CD4-positive, alpha-beta memory T cell (primary cell): ENCODE data around the gene EFL1. TPM values are rescaled to one million over a fixed set of nuclear protein-coding genes. Genes with fewer than 3 reads are reported as not detected.
A peak's percentile ranks its signal among the peaks of the same experiment; 100 is the strongest.
"Not testable (repeated sequence)": the region's sequence is repeated elsewhere in the genome, so short reads cannot be mapped to it uniquely, and the experiment has no call there.

Source experiments
- CTCF ChIA-PET: fragments of 350-600 bp; sonication (Branson Sonifier 250); formaldehyde crosslinking; loops from one replicate; lab custom pipeline; 2021; ENCODE audit warnings: inconsistent platforms; ENCODE audit not compliant: partially characterized antibody; lab: Charles Lee
- POLR2A ChIA-PET: fragments of 350-600 bp; sonication (Branson Sonifier 250); formaldehyde crosslinking; loops from one replicate; lab custom pipeline; 2021; ENCODE audit not compliant: partially characterized antibody; lab: Charles Lee
- DNase-seq, 5 donors: peaks; one replicate each; pipeline versions ENCODE4 v3.0.0 to v3.0.0-alpha.2; 2020 to 2022; ENCODE audit warnings: mixed read lengths in 1 of 5
- H3K27ac ChIP-seq: one replicate; pipeline ENCODE4 v1.7.0; 2013; ENCODE audit warnings: low read depth, low read length
- H3K27me3 ChIP-seq: 2 replicates; pipeline ENCODE4 v1.7.0; 2013; ENCODE audit warnings: mild to moderate bottlenecking, low read length, moderate library complexity; ENCODE audit not compliant: insufficient read depth
- H3K36me3 ChIP-seq: 2 replicates; pipeline ENCODE4 v1.7.0; 2013; ENCODE audit warnings: mild to moderate bottlenecking, low read length, moderate library complexity; ENCODE audit not compliant: insufficient read depth
- H3K4me1 ChIP-seq: 2 replicates; pipeline ENCODE4 v1.7.0; 2013; ENCODE audit warnings: mild to moderate bottlenecking, low read length, moderate library complexity; ENCODE audit not compliant: insufficient read depth
- H3K4me3 ChIP-seq, 2 donors: one replicate each; pipeline ENCODE4 v1.7.0; 2013; ENCODE audit warnings: low read length in 2 of 2, mild to moderate bottlenecking in 1 of 2
- H3K9me3 ChIP-seq, 2 donors: one replicate each; pipeline ENCODE4 v1.7.0; 2013; ENCODE audit warnings: low read length in 2 of 2, control low read depth in 1 of 2; ENCODE audit not compliant: control insufficient read depth in 1 of 2
- H3K27ac Mint-ChIP-seq, 7 donors: one replicate each; pipeline ENCODE4 v1.8.0; 2020 to 2021; ENCODE audit warnings: mixed read lengths in 7 of 7, mild to moderate bottlenecking in 6 of 7, inconsistent platforms in 3 of 7, moderate library complexity in 3 of 7
- H3K27me3 Mint-ChIP-seq, 2 donors: one replicate each; pipeline ENCODE4 v1.8.0; 2020 to 2021; ENCODE audit warnings: mixed read lengths in 2 of 2
- H3K36me3 Mint-ChIP-seq, 2 donors: one replicate each; pipeline ENCODE4 v1.8.0; 2020 to 2021; ENCODE audit warnings: mixed read lengths in 2 of 2, inconsistent platforms in 1 of 2, mild to moderate bottlenecking in 1 of 2
- H3K4me1 Mint-ChIP-seq, 4 donors: one replicate each; pipeline ENCODE4 v1.8.0; 2020 to 2021; ENCODE audit warnings: mixed read lengths in 4 of 4, mild to moderate bottlenecking in 1 of 4
- H3K4me3 Mint-ChIP-seq, 8 donors: one replicate each; pipeline ENCODE4 v1.8.0; 2020 to 2021; ENCODE audit warnings: mixed read lengths in 8 of 8, mild to moderate bottlenecking in 7 of 8, moderate library complexity in 6 of 8, inconsistent platforms in 3 of 8
- H3K9me3 Mint-ChIP-seq, 8 donors: one replicate each; pipeline ENCODE4 v1.8.0; 2020 to 2021; ENCODE audit warnings: mixed read lengths in 8 of 8, mild to moderate bottlenecking in 5 of 8, inconsistent platforms in 3 of 8, moderate library complexity in 1 of 8
- intact Hi-C: fragments of 100-400 bp; cut with micrococcal nuclease; formaldehyde crosslinking; loops from one replicate; pipeline ENCODE4 v1.15.1; 2023
- polyA plus RNA-seq, 2 donors: library from polyadenylated mRNA; unstranded; fragments of 300-500 nt; fragmentation: Illumina TruSeq; gene quantifications; one replicate each; pipeline ENCODE4 v1.2.3, GENCODE V29; 2021
- total RNA-seq, 2 experiments: library from RNA; stranded (reverse); gene quantifications; one replicate each; pipeline ENCODE4 v1.2.3, GENCODE V29; 2021

EFL1 gene
- total RNA-seq (10 to 100 TPM; 19.9 to 23.1 TPM), polyA plus RNA-seq (10 to 100 TPM in 1 of 2 donors, 1 to 10 TPM in 1; 9.3 to 23.8 TPM)

DNA sequence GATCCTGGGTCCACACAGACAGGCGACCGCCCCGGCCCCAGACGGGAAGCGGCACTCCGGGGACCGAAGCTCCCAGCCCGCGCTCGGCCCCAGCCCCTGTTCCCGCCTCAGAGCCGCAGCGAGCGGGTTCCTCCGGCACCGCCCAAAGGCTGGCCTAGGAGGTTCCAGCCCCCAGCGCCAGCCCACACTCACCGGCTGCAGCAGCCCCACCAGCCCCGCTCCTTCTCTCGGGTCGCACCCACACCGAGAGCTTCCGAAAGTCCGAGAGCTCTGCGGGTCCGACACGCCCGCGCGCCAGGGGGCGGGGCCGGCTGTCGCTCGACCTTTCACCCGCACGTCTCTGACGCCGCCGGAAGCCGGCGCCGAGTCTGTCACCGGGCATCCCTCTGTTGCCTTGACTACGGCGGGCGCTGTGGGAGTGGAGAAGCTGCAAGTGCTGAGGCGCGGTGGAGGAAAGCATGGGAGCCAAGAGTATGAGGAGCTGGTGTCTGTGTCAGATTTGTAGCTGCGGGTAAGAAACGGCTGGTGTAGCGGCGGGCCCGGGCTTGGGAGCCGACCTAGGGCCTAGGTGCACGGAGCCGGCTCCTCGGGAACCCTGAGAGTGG, at the start of gene EFL1, which contains the start of gene SAXO2:
Gene EFL1, minus strand, starts transcription at position 313 of the 605 bp plus-strand sequence. CDS start 956 bp downstream, outside the sequence.
Gene SAXO2, plus strand, starts transcription at position 397 of the 605 bp plus-strand sequence. Its CDS starts 62 bp downstream, at position 459.
- peaks cover 0 to 2% (median 0%) of the 10 kb centered on the region in 8 donors for H3K9me3 Mint-ChIP-seq
- CTCF ChIA-PET, result interaction anchor here (1.0 to 1.7 kb wide), 2 partner anchors 12 to 18 kb away, joined by 3 to 7 read pairs; no protein-coding TSS in a partner anchor
- POLR2A ChIA-PET, result interaction anchor here (1.0 to 1.4 kb wide), 5 partner anchors 24 to 966 kb away, joined by 3 to 7 read pairs (median 4); no protein-coding TSS in a partner anchor
- Histone ChIP-seq H3K4me1 (peaks cover 22% of the 10 kb centered on the region), H3K9me3 (no peaks in the 10 kb centered on the region), H3K36me3 (peaks cover 6% of the 10 kb centered on the region), H3K27me3 (no peaks in the 10 kb centered on the region), H3K4me3 (peak within 1 kb of the TSS; percentile 77 to 84), H3K27ac (peak within 1 kb of the TSS; percentile 54)
- H3K27me3 Mint-ChIP-seq, result no peaks in the 10 kb centered on the region
- H3K36me3 Mint-ChIP-seq, result peaks cover 11 to 26% of the 10 kb centered on the region in 2 donors
- H3K27ac Mint-ChIP-seq, result peak within 1 kb of the TSS; percentile 78 to 97 (median 95)
- intact Hi-C loops, result loop anchor here (1.0 to 10.0 kb wide), 3 partner anchors 36 to 802 kb away; partner anchors contain the start of genes BTBD1 and MEX3B
- peaks cover 20 to 40% (median 25%) of the 10 kb centered on the region in 4 donors for H3K4me1 Mint-ChIP-seq
- H3K4me3 Mint-ChIP-seq, result peak within 1 kb of the TSS; percentile 93 to 98 (median 96)
- DNase-seq, result peak; percentile 82 to 95 (median 90)

DNA sequence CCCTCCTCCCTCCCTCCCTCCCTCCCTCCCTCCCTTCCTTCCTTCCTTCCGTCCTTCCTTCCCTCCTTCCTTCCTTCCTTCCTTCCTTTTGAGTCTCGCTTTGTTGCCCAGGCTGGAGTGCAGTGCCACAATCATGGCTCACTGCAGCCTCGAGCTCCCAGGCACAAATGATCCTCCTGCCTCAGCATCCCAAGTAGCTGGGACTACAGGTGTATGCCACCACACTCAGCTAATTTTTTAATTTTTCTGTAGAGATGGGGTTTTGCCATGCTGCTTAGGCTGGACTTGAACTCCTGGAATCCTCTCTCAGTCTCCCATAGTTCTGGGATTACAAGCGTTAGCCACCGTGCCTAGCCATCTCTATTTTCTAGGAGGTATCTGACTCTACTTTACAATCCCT, 48.8 kb upstream of the EFL1 start:
- H3K4me1 Mint-ChIP-seq, DNase-seq, H3K27me3 Mint-ChIP-seq, CTCF ChIA-PET, H3K4me1 ChIP-seq, H3K27ac Mint-ChIP-seq, H3K4me3 Mint-ChIP-seq, H3K4me3 ChIP-seq, H3K36me3 Mint-ChIP-seq, POLR2A ChIA-PET, intact Hi-C loops, H3K36me3 ChIP-seq, H3K27me3 ChIP-seq, H3K27ac ChIP-seq, H3K9me3 ChIP-seq: not testable (repeated sequence)
- H3K9me3 Mint-ChIP-seq, result peaks cover 0 to 13% (median 4%) of the 10 kb centered on the region in 8 donors

DNA sequence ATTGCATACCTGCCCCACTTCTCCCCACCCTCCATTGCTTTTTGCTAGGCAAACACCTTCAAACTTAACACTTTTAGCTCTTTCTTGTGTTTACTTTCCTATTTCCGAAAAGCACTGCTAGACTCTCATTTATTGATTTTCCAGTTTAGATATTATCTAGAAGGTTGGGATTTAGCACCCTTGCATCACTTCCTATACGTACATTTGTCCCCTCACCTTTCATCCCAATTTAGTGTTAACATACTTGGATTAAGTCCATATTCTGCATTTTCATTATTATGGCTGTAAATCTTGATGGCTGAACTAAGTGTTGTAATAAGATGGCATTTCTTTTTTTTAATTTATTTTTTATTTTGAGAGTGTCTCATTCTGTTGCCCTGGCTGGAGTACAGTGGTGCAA, 47.3 kb upstream of the EFL1 start:
- ChIA-PET CTCF (no interaction called here), POLR2A (no interaction called here)
- no peaks in the 10 kb centered on the region for H3K27me3 Mint-ChIP-seq

DNA sequence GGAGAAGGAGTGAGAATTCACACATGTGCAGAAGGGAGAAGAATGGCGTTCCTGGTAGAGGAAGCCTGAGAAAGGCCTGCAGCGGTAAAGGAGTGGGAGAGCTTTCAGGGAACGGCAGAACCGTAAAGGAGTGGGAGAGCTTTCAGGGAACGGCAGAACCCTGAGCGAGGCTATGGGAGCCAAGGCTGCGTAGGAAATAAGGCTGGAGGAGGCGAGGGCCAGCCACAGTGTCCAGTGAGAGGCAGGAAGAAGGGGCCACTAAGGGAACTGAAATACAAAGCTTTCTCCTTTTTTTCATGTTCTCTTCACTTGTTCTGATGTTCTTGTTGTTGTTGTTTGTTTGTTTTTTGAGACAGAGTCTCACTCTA, 45.2 kb upstream of the EFL1 start:
- Mint-ChIP-seq H3K4me1 (peaks cover 3 to 17% (median 10%) of the 10 kb centered on the region in 4 donors), H3K27ac (peak overlapping the region in 1 of 7 donors; percentile 76), H3K9me3 (peaks cover 0 to 13% (median 4%) of the 10 kb centered on the region in 8 donors), H3K27me3 (no peaks in the 10 kb centered on the region), H3K4me3 (no peak overlapping the region), H3K36me3 (peaks cover 0 to 10% of the 10 kb centered on the region in 2 donors)
- CTCF ChIA-PET, result no interaction called here
- POLR2A ChIA-PET, result no interaction called here
- Histone ChIP-seq H3K4me3 (no peak overlapping the region), H3K9me3 (no peaks in the 10 kb centered on the region), H3K4me1 (no peaks in the 10 kb centered on the region), H3K27me3 (no peaks in the 10 kb centered on the region), H3K36me3 (no peaks in the 10 kb centered on the region), H3K27ac (no peak overlapping the region)
- DNase-seq, result no peak
- intact Hi-C loops, result no loop called here

More for the DNA sequence above, 47.3 kb upstream of the EFL1 start:
- no peak overlapping the region for H3K4me3 ChIP-seq
- H3K4me1 ChIP-seq, result no peaks in the 10 kb centered on the region
- no peak for DNase-seq
- no peaks in the 10 kb centered on the region for H3K27me3 ChIP-seq
- no peaks in the 10 kb centered on the region for H3K36me3 ChIP-seq
- no peak overlapping the region for H3K27ac Mint-ChIP-seq
- peaks cover 3 to 9% (median 6%) of the 10 kb centered on the region in 4 donors for H3K4me1 Mint-ChIP-seq
- H3K9me3 Mint-ChIP-seq, result peaks cover 0 to 13% (median 4%) of the 10 kb centered on the region in 8 donors
- no peak overlapping the region for H3K4me3 Mint-ChIP-seq
- intact Hi-C loops, result no loop called here
- H3K36me3 Mint-ChIP-seq, result peaks cover 0 to 10% of the 10 kb centered on the region in 2 donors
- H3K9me3 ChIP-seq, result no peaks in the 10 kb centered on the region
- H3K27ac ChIP-seq, result no peak overlapping the region

DNA sequence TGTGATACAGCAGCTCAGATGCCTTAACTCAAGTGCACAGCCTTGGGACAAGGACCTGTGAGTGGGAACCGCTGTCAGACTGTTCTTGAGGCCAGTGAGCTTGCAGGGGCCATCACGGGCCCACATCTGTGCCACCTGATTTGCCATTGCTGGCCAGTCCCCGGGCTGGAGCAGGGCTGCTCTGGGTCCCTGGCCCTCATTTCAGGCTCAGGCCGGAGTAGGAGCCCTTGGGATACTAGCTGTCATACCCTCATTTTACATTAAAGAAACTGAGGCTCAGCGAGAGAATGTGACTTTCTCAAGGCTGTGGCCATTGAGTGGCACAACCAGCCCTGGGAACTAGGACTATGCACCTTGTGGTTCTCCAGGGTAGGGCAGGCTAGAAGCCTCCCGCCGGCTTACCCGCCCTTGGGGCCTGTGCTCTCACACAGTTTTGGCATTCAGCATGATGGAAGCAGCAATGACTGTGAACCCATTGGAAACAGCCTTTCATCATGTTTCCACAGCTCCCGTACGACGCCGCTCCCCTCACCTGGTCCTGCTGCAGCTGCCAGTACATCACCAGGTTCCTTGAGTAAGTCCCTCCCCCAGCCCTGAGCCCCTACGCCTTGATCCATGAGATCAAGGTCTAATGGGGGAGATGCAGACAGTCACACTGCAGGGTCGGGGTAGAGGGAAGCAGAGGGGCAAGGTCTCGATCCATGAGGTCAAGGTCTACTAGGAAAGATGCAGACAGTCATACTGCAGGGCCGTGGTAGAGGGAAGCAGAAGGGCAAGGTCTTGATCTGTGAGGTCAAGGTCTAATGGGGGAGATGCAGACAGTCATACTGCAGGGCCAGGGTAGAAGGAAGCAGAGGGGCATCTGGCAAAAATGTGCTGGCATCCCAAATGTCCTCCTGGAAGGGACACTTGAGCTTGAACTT, 44.5 kb upstream of the EFL1 start:
- no peaks in the 10 kb centered on the region for H3K27me3 Mint-ChIP-seq
- ChIA-PET POLR2A (no interaction called here), CTCF (no interaction called here)
- H3K4me3 Mint-ChIP-seq, result no peak overlapping the region
- Histone ChIP-seq H3K9me3 (no peaks in the 10 kb centered on the region), H3K27ac (no peak overlapping the region), H3K4me3 (no peak overlapping the region), H3K4me1 (no peaks in the 10 kb centered on the region), H3K36me3 (no peaks in the 10 kb centered on the region), H3K27me3 (no peaks in the 10 kb centered on the region)
- H3K36me3 Mint-ChIP-seq, result peaks cover 0 to 10% of the 10 kb centered on the region in 2 donors
- H3K4me1 Mint-ChIP-seq, result peaks cover 5 to 17% (median 10%) of the 10 kb centered on the region in 4 donors
- DNase-seq, result no peak
- peaks cover 0 to 13% (median 4%) of the 10 kb centered on the region in 8 donors for H3K9me3 Mint-ChIP-seq
- intact Hi-C loops, result no loop called here
- H3K27ac Mint-ChIP-seq, result no peak overlapping the region

DNA sequence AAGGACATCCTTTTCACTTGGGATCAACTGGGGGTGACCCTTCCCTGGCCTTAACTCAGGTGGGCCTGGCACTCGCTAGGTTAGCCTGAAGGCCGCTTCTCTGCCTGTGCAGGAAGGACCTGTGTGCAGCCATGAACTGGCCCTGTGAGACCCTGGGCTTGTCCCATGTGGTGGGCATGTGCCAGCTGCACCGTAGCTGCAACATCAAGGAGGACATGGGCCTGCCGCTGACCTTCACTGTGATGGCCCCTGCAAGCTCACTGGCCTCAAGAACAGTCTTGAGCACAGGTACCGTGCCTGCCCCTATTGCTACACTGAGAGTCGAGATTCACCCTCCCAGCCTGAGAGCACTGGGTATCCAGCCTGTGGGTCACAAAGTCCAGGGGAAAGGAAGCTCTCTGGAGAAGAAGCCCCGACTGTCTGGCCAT, 43.1 kb upstream of the EFL1 start:
- no peaks in the 10 kb centered on the region for H3K27me3 Mint-ChIP-seq
- peaks cover 0 to 5% (median 2%) of the 10 kb centered on the region in 8 donors for H3K9me3 Mint-ChIP-seq
- H3K9me3 ChIP-seq, result no peaks in the 10 kb centered on the region
- peaks cover 0 to 7% of the 10 kb centered on the region in 2 donors for H3K36me3 Mint-ChIP-seq
- peaks cover 5 to 17% (median 11%) of the 10 kb centered on the region in 4 donors for H3K4me1 Mint-ChIP-seq
- DNase-seq, result no peak
- ChIA-PET POLR2A (no interaction called here), CTCF (no interaction called here)
- H3K36me3 ChIP-seq, result no peaks in the 10 kb centered on the region
- no peaks in the 10 kb centered on the region for H3K4me1 ChIP-seq
- intact Hi-C loops, result no loop called here
- H3K4me3 ChIP-seq, result no peak overlapping the region
- H3K27me3 ChIP-seq, result no peaks in the 10 kb centered on the region
- H3K27ac Mint-ChIP-seq, result no peak overlapping the region
- no peak overlapping the region for H3K27ac ChIP-seq
- no peak overlapping the region for H3K4me3 Mint-ChIP-seq

DNA sequence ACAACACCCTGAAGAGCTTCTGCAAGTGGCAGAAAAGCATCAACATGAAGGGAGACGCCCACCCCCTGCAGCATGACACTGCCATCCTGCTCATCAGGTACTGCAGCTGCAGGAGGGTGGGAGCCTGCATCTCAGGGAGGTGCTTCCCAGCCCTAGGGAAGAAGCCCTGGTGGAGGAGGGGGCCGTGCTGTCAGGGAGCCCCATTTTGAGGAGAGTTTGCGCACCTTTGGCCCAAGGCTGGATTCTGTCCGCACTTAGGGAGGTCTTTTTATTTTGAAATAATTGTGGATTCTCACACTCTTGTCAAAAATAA, 42.2 kb upstream of the EFL1 start:
- CTCF ChIA-PET, result no interaction called here

More for the DNA sequence above, 42.2 kb upstream of the EFL1 start:
- intact Hi-C loops, result no loop called here
- Histone ChIP-seq H3K4me3 (no peak overlapping the region), H3K36me3 (no peaks in the 10 kb centered on the region), H3K9me3 (no peaks in the 10 kb centered on the region), H3K27me3 (no peaks in the 10 kb centered on the region), H3K27ac (no peak overlapping the region), H3K4me1 (no peaks in the 10 kb centered on the region)
- peak overlapping the region in 1 of 7 donors; percentile 67 for H3K27ac Mint-ChIP-seq
- peaks cover 5 to 17% (median 10%) of the 10 kb centered on the region in 4 donors for H3K4me1 Mint-ChIP-seq
- DNase-seq, result no peak
- H3K9me3 Mint-ChIP-seq, result no peaks in the 10 kb centered on the region
- POLR2A ChIA-PET, result no interaction called here
- no peaks in the 10 kb centered on the region for H3K27me3 Mint-ChIP-seq
- peaks cover 0 to under 1% of the 10 kb centered on the region in 2 donors for H3K36me3 Mint-ChIP-seq
- no peak overlapping the region for H3K4me3 Mint-ChIP-seq
